CD14-positive monocyte (primary cell): ENCODE results near the gene XIRP2. TPM values are rescaled to one million over a fixed set of nuclear protein-coding genes. Genes with fewer than 3 reads are reported as not detected.

Experiments
- DNase-seq, 3 donors: peaks; one replicate each; pipeline ENCODE4 v3.0.0-alpha.2; 2011 to 2022
- H2AFZ ChIP-seq: 2 replicates; pipeline ENCODE4 v1.6.0; 2012; ENCODE audit warnings: mild to moderate bottlenecking, low read depth, low read length, inconsistent platforms; ENCODE audit not compliant: insufficient read depth, poor library complexity, severe bottlenecking
- H3K27ac ChIP-seq, 2 donors: 1 replicate in 1 of 2; 2 replicates in 1 of 2; pipeline ENCODE4 v1.5.1; 2012 to 2013; ENCODE audit warnings: low read length in 2 of 2, control low read depth in 1 of 2, inconsistent platforms in 1 of 2, low read depth in 1 of 2, mild to moderate bottlenecking in 1 of 2
- H3K27me3 ChIP-seq, 2 donors: one replicate each; pipeline versions ENCODE4 v1.6.0 to v1.6.1; 2011 to 2013; ENCODE audit warnings: low read length in 2 of 2; ENCODE audit not compliant: control insufficient read depth in 2 of 2, insufficient read depth in 2 of 2
- H3K36me3 ChIP-seq, 2 donors: replicated peaks in 1 of 2; 1 replicate in 1 of 2; 2 replicates in 1 of 2; pipeline versions ENCODE4 v1.5.1 to v1.6.1; 2012 to 2013; ENCODE audit warnings: low read length in 2 of 2, control low read depth in 1 of 2, inconsistent platforms in 1 of 2, mild to moderate bottlenecking in 1 of 2; ENCODE audit not compliant: insufficient read depth in 2 of 2, control insufficient read depth in 1 of 2
- H3K4me1 ChIP-seq, 2 donors: 1 replicate in 1 of 2; 2 replicates in 1 of 2; pipeline versions ENCODE4 v1.5.1 to v1.6.1; 2012 to 2013; ENCODE audit warnings: low read length in 2 of 2, control low read depth in 1 of 2, inconsistent platforms in 1 of 2, mild to moderate bottlenecking in 1 of 2, moderate library complexity in 1 of 2; ENCODE audit not compliant: insufficient read depth in 2 of 2, control insufficient read depth in 1 of 2
- H3K4me2 ChIP-seq: replicated peaks from 2 replicates; pipeline ENCODE3; 2012; ENCODE audit warnings: low read length, moderate library complexity, mild to moderate bottlenecking; ENCODE audit not compliant: poor library complexity, severe bottlenecking; ENCODE audit errors: extremely low read depth
- H3K4me3 ChIP-seq, 3 experiments: fragments of 200-600 bp in 1 of 3; sonication (generic) in 1 of 3; replicated peaks in 1 of 3; 1 replicate in 2 of 3; 2 replicates in 1 of 3; pipeline ENCODE4 v1.5.1; 2011 to 2013; ENCODE audit warnings: low read length in 3 of 3, mild to moderate bottlenecking in 3 of 3, control low read depth in 2 of 3, low read depth in 2 of 3, inconsistent platforms in 1 of 3, moderate library complexity in 1 of 3
- H3K79me2 ChIP-seq: 2 replicates; pipeline ENCODE4 v1.6.0; 2012; ENCODE audit warnings: mild to moderate bottlenecking, control low read depth, inconsistent platforms, low read length, moderate library complexity; ENCODE audit not compliant: insufficient read depth
- H3K9ac ChIP-seq: 2 replicates; pipeline ENCODE4 v1.6.0; 2017; ENCODE audit warnings: low read length, mild to moderate bottlenecking; ENCODE audit not compliant: insufficient read depth, poor library complexity, severe bottlenecking
- H3K9me3 ChIP-seq, 2 donors: replicated peaks in 1 of 2; 1 replicate in 1 of 2; 2 replicates in 1 of 2; pipeline versions ENCODE4 v1.5.1 to v1.6.1; 2012 to 2013; ENCODE audit warnings: low read length in 2 of 2, control low read depth in 1 of 2; ENCODE audit not compliant: control insufficient read depth in 1 of 2, insufficient read depth in 1 of 2
- H4K20me1 ChIP-seq: 2 replicates; pipeline ENCODE4 v1.6.0; 2012; ENCODE audit warnings: mild to moderate bottlenecking, low read length, control low read depth, moderate library complexity; ENCODE audit not compliant: insufficient read depth
- H3K27ac Mint-ChIP-seq, 7 donors: one replicate each; pipeline ENCODE4 v1.8.0; 2020; ENCODE audit warnings: mild to moderate bottlenecking in 7 of 7, mixed read lengths in 7 of 7, moderate library complexity in 6 of 7, inconsistent platforms in 2 of 7
- H3K27me3 Mint-ChIP-seq, 3 donors: one replicate each; pipeline ENCODE4 v1.8.0; 2021 to 2022; ENCODE audit warnings: low read depth in 3 of 3, mild to moderate bottlenecking in 3 of 3, mixed read lengths in 3 of 3, moderate library complexity in 3 of 3, inconsistent platforms in 1 of 3
- H3K36me3 Mint-ChIP-seq, 2 donors: one replicate each; pipeline ENCODE4 v1.8.0; 2020; ENCODE audit warnings: mixed read lengths in 2 of 2, inconsistent platforms in 1 of 2, mild to moderate bottlenecking in 1 of 2
- H3K4me1 Mint-ChIP-seq: one replicate; pipeline ENCODE4 v1.8.0; 2020; ENCODE audit warnings: mild to moderate bottlenecking, mixed read lengths
- H3K4me3 Mint-ChIP-seq, 2 donors: one replicate each; pipeline ENCODE4 v1.8.0; 2020; ENCODE audit warnings: mild to moderate bottlenecking in 2 of 2, mixed read lengths in 2 of 2, moderate library complexity in 1 of 2
- H3K9me3 Mint-ChIP-seq, 7 donors: one replicate each; pipeline ENCODE4 v1.8.0; 2020 to 2022; ENCODE audit warnings: mixed read lengths in 7 of 7, mild to moderate bottlenecking in 6 of 7, moderate library complexity in 6 of 7, inconsistent platforms in 2 of 7
- WGBS: methylation state at CpG from one replicate; pipeline ENCODE4 v1.1.5; 2013; ENCODE audit warnings: missing lambda C conversion rate; ENCODE audit not compliant: insufficient coverage; 5-methylcytosine and 5-hydroxymethylcytosine counted together
- intact Hi-C, 2 donors: fragments of 100-400 bp; cut with micrococcal nuclease; formaldehyde crosslinking; loops; one replicate each; pipeline versions ENCODE4 v1.15.0 to v1.15.1; 2023
- polyA plus RNA-seq, 3 donors: library from polyadenylated mRNA; depleted of rRNA in 1 of 3; unstranded in 2 of 3; stranded (reverse) in 1 of 3; fragments of 300-500 nt in 2 of 3; fragments of >200 nt in 1 of 3; fragmentation: Illumina TruSeq in 2 of 3; gene quantifications; 1 replicate in 2 of 3; 2 replicates in 1 of 3; pipeline ENCODE4 v1.2.3, GENCODE V29; 2012 to 2021
- TF ChIP-seq, protein P1 (sequence below): fragments of 200-600 bp; IDR thresholded peaks from one replicate; pipeline ENCODE4 v1.8.0; 2022; ENCODE audit warnings: antibody characterized with exemption, mild to moderate bottlenecking

Gene XIRP2
- polyA plus RNA-seq, 3 donors, result not detected

GRCh38 chr2:166917415-166917814 lies 29.1 kb downstream of the XIRP2 start:
- Mint-ChIP-seq H3K36me3 (no peaks in the 10 kb centered on the region), H3K4me3 (no peak overlapping the region), H3K27ac (no peak overlapping the region), H3K27me3 (no peaks in the 10 kb centered on the region), H3K9me3 (peaks cover 4 to 19% (median 8%) of the 10 kb centered on the region in 7 donors), H3K4me1 (no peaks in the 10 kb centered on the region)
- H2AFZ ChIP-seq, result no peak overlapping the region
- H3K4me3 ChIP-seq, result no peak overlapping the region
- WGBS, result no CpG with 5 or more reads among the region's 1 CpG
- TF ChIP-seq, protein P1, sequence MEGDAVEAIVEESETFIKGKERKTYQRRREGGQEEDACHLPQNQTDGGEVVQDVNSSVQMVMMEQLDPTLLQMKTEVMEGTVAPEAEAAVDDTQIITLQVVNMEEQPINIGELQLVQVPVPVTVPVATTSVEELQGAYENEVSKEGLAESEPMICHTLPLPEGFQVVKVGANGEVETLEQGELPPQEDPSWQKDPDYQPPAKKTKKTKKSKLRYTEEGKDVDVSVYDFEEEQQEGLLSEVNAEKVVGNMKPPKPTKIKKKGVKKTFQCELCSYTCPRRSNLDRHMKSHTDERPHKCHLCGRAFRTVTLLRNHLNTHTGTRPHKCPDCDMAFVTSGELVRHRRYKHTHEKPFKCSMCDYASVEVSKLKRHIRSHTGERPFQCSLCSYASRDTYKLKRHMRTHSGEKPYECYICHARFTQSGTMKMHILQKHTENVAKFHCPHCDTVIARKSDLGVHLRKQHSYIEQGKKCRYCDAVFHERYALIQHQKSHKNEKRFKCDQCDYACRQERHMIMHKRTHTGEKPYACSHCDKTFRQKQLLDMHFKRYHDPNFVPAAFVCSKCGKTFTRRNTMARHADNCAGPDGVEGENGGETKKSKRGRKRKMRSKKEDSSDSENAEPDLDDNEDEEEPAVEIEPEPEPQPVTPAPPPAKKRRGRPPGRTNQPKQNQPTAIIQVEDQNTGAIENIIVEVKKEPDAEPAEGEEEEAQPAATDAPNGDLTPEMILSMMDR, result no peak
- DNase-seq, result no peak
- H4K20me1 ChIP-seq, result no peaks in the 10 kb centered on the region
- peaks cover 5 to 14% of the 10 kb centered on the region in 2 donors for H3K9me3 ChIP-seq
- H3K27ac ChIP-seq, result no peak overlapping the region
- no peaks in the 10 kb centered on the region for H3K27me3 ChIP-seq
- no peak overlapping the region for H3K4me2 ChIP-seq
- H3K36me3 ChIP-seq, result no peaks in the 10 kb centered on the region
- no peaks in the 10 kb centered on the region for H3K4me1 ChIP-seq
- H3K79me2 ChIP-seq, result no peaks in the 10 kb centered on the region
- no peak overlapping the region for H3K9ac ChIP-seq
- intact Hi-C loops, result no loop called here

GRCh38 chr2:166921261-166921896 lies 33.1 kb downstream of the XIRP2 start:
- Histone ChIP-seq H4K20me1 (no peaks in the 10 kb centered on the region), H3K27ac (no peak overlapping the region), H3K4me1 (no peaks in the 10 kb centered on the region), H3K9me3 (no peaks in the 10 kb centered on the region), H3K27me3 (no peaks in the 10 kb centered on the region), H3K79me2 (no peaks in the 10 kb centered on the region), H3K36me3 (no peaks in the 10 kb centered on the region), H2AFZ (no peak overlapping the region), H3K9ac (no peak overlapping the region), H3K4me3 (no peak overlapping the region), H3K4me2 (no peak overlapping the region)
- no peaks in the 10 kb centered on the region for H3K36me3 Mint-ChIP-seq
- no peak overlapping the region for H3K4me3 Mint-ChIP-seq
- H3K27me3 Mint-ChIP-seq, result no peaks in the 10 kb centered on the region
- no peak for DNase-seq
- H3K4me1 Mint-ChIP-seq, result no peaks in the 10 kb centered on the region
- intact Hi-C loops, result no loop called here
- H3K27ac Mint-ChIP-seq, result no peak overlapping the region
- TF ChIP-seq, protein P1, result no peak
- WGBS, result 40% methylated on average over 1 of the region's 2 CpGs
- peaks cover 0 to 2% (median 0%) of the 10 kb centered on the region in 7 donors for H3K9me3 Mint-ChIP-seq
